CD4-positive, alpha-beta T cell treated with Interleukin-4 for 4 hours (primary cell): ENCODE results near the gene MAPK8.

Experiments
- DNase-seq: peaks from one replicate; pipeline ENCODE4 v3.0.0-alpha.2; 2020

The MAPK8 gene

GRCh38 chr10:48480397-48481374 is 174.2 kb downstream of the MAPK8 start:
- DNase-seq, result no peak

- no peak for DNase-seq
These were observed 174.9 kb downstream of the MAPK8 start for GRCh38 chr10:48481385-48481784.

GRCh38 chr10:48482207-48482606 is 175.7 kb downstream of the MAPK8 start:
- no peak for DNase-seq

GRCh38 chr10:48484911-48485310 is 178.4 kb downstream of the MAPK8 start:
- DNase-seq, result no peak

GRCh38 chr10:48485711-48486110 is 179.2 kb downstream of the MAPK8 start:
- no peak for DNase-seq

GRCh38 chr10:48487244-48487643 is 180.8 kb downstream of the MAPK8 start:
- no peak for DNase-seq
